Erythroblast (primary cell): ENCODE measurements around the gene ZFP36L1.
A peak's percentile ranks its signal among the peaks of the same experiment; 100 is the strongest.

ENCODE experiments used
- GATA1 ChIP-seq: IDR thresholded peaks from 2 replicates; pipeline ENCODE4 v1.6.1; 2011; ENCODE audit warnings: low read depth, mild to moderate bottlenecking, control low read depth, low read length, moderate library complexity
- POLR2A ChIP-seq: IDR thresholded peaks from 2 replicates; pipeline ENCODE4 v1.6.1; 2011; ENCODE audit warnings: mild to moderate bottlenecking, low read length

- peak; percentile 90 for TF ChIP-seq POLR2A
- TF ChIP-seq GATA1: no peak
Measured at GRCh38 chr14:68795597-68796417, 2.9 kb upstream of the ZFP36L1 start.
